ENCODE data around the gene CHRNB2. TPM values are rescaled to one million over a fixed set of nuclear protein-coding genes. Genes with fewer than 3 reads are reported as not detected.
A peak's percentile ranks its signal among the peaks of the same experiment; 100 is the strongest.

Gene CHRNB2
- total and polyA plus RNA-seq, 9 of the 15 experiments (the other 6 are each of a cell fraction or from before 2014, with no cell fraction given): 0.01 TPM; not detected in 8

GRCh38 chr1:154567386-154568156 is at the start of gene CHRNB2 (continued):
- TF ChIP-seq POLR2B (IDR thresholded peaks at IDR 0.05; ENCODE audit: low read depth, partially characterized antibody) (no peak), ZNF79 (CRISPR knock-in tag; IDR thresholded peaks at IDR 0.05; ENCODE audit: low read depth) (no peak), FOXM1 (IDR thresholded peaks at IDR 0.05; ENCODE audit: low read depth) (no peak), FOXM1 (CRISPR knock-in tag; IDR thresholded peaks at IDR 0.05; ENCODE audit: low read depth) (peak; percentile 88; the same call in 1 of the 2 replicates), MAZ (CRISPR knock-in tag; conservative IDR thresholded peaks at IDR 0.05 in 1 of 2, IDR thresholded peaks at IDR 0.05 in 1 of 2) (peak; percentile 74 to 89), ASH1L (IDR thresholded peaks at IDR 0.05; ENCODE audit: borderline replicate concordance, low read depth, partially characterized antibody) (no peak), ELK3 (CRISPR knock-in tag; IDR thresholded peaks at IDR 0.05) (no peak), DMBX1 (CRISPR knock-in tag; IDR thresholded peaks at IDR 0.05; ENCODE audit: borderline replicate concordance) (peak; percentile 84; the same call in 1 of the 2 replicates), CSDE1 (IDR thresholded peaks at IDR 0.05) (no peak), CBX2 (IDR thresholded peaks at IDR 0.05; ENCODE audit: insufficient read depth, low read length, poor library complexity, severe bottlenecking) (no peak), RUNX1 (IDR thresholded peaks at IDR 0.05; ENCODE audit: low read depth) (no peak), KDM1A (IDR thresholded peaks at IDR 0.05) (no peak), POLR2AphosphoS2 (IDR thresholded peaks at IDR 0.05; ENCODE audit: low read length) (no peak), REST (IDR thresholded peaks at IDR 0.05; ENCODE audit: borderline replicate concordance) (peak; percentile 100), REST (CRISPR knock-in tag; IDR thresholded peaks at IDR 0.05; ENCODE audit: low read depth) (peak; percentile 99), ZNF134 (CRISPR knock-in tag; conservative IDR thresholded peaks at IDR 0.05) (no peak), MCM5 (IDR thresholded peaks at IDR 0.05; ENCODE audit: low read depth) (no peak), TFAM (CRISPR knock-in tag; conservative IDR thresholded peaks at IDR 0.05) (no peak), POLR3A (IDR thresholded peaks at IDR 0.05; ENCODE audit: borderline replicate concordance, extremely low read depth, insufficient read depth, insufficient read length) (no peak), TEAD1 (CRISPR knock-in tag; IDR thresholded peaks at IDR 0.05) (peak in 1 of 2 experiments; percentile 90; a peak in 2 of 4 replicates), BRD4 (IDR thresholded peaks at IDR 0.05) (no peak)
